Mesendoderm (in vitro differentiated cells): Measurements from ENCODE around the gene TMA7.

Experiments used
- DNase-seq: peaks from one replicate; pipeline ENCODE4 v3.0.0; 2013
- H2AK5ac ChIP-seq: 2 replicates; pipeline ENCODE4 v1.6.1; 2013; ENCODE audit warnings: low read length, inconsistent platforms
- H2BK120ac ChIP-seq: 2 replicates; pipeline ENCODE4 v1.6.1; 2013; ENCODE audit warnings: low read depth, mild to moderate bottlenecking, low read length, moderate library complexity, mixed read lengths
- H2BK15ac ChIP-seq: replicated peaks from 2 replicates; pipeline ENCODE4 v1.6.1; 2013; ENCODE audit warnings: low read depth, mild to moderate bottlenecking, moderate library complexity
- H2BK5ac ChIP-seq: 2 replicates; pipeline ENCODE4 v1.6.1; 2013; ENCODE audit warnings: low read length, inconsistent platforms
- H3K18ac ChIP-seq: 2 replicates; pipeline ENCODE4 v1.6.1; 2013; ENCODE audit warnings: mild to moderate bottlenecking, low read length, mixed read lengths
- H3K23ac ChIP-seq: one replicate; pipeline ENCODE4 v1.6.1; 2013; ENCODE audit warnings: low read length
- H3K27ac ChIP-seq: 2 replicates; pipeline ENCODE4 v1.5.1; 2013; ENCODE audit warnings: low read depth, mild to moderate bottlenecking, inconsistent platforms, low read length, moderate library complexity
- H3K27me3 ChIP-seq: 2 replicates; pipeline ENCODE4 v1.6.1; 2013; ENCODE audit warnings: low read length, control low read depth, mild to moderate bottlenecking, inconsistent platforms; ENCODE audit not compliant: insufficient read depth, poor library complexity
- H3K36me3 ChIP-seq: 2 replicates; pipeline ENCODE4 v1.6.1; 2013; ENCODE audit warnings: low read length, inconsistent platforms; ENCODE audit not compliant: control insufficient read depth, insufficient read depth
- H3K4ac ChIP-seq: one replicate; pipeline ENCODE4 v1.6.1; 2013; ENCODE audit warnings: low read depth, mild to moderate bottlenecking, low read length, moderate library complexity
- H3K4me1 ChIP-seq: 2 replicates; pipeline ENCODE4 v1.6.1; 2013; ENCODE audit warnings: low read depth, low read length, inconsistent platforms; ENCODE audit not compliant: control insufficient read depth
- H3K4me2 ChIP-seq: 2 replicates; pipeline ENCODE4 v1.6.1; 2013; ENCODE audit warnings: low read length
- H3K4me3 ChIP-seq: 2 replicates; pipeline ENCODE4 v1.5.1; 2013; ENCODE audit warnings: mild to moderate bottlenecking, low read length
- H3K56ac ChIP-seq: one replicate; pipeline ENCODE4 v1.6.1; 2013; ENCODE audit warnings: low read length
- H3K79me1 ChIP-seq: 2 replicates; pipeline ENCODE4 v1.6.1; 2013; ENCODE audit warnings: low read length, inconsistent platforms
- H3K79me2 ChIP-seq: 2 replicates; pipeline ENCODE4 v1.6.1; 2013; ENCODE audit warnings: mild to moderate bottlenecking, low read length; ENCODE audit not compliant: control insufficient read depth, insufficient read depth
- H3K9ac ChIP-seq: 2 replicates; pipeline ENCODE4 v1.6.1; 2013; ENCODE audit warnings: low read length, inconsistent platforms
- H4K5ac ChIP-seq: one replicate; pipeline ENCODE4 v1.6.1; 2013; ENCODE audit warnings: low read length
- H4K8ac ChIP-seq: one replicate; pipeline ENCODE4 v1.6.1; 2013; ENCODE audit warnings: low read depth, mild to moderate bottlenecking, control low read depth, low read length, moderate library complexity
- WGBS: extraction: QIAGEN DNeasy Blood & Tissue Kit; methylation state at CpG from one replicate; pipeline ENCODE4 v1.1.7; 2013; ENCODE audit warnings: low lambda C conversion rate, missing lambda C conversion rate; ENCODE audit not compliant: insufficient coverage; ENCODE audit errors: extremely low coverage; 5-methylcytosine and 5-hydroxymethylcytosine counted together

Gene TMA7

GRCh38 chr3:48415251-48415953 lies 24.7 kb upstream of the TMA7 start:
- H3K18ac ChIP-seq = no peak overlapping the region
- no peak overlapping the region for H2AK5ac ChIP-seq
- H3K56ac ChIP-seq = no peak overlapping the region
- no peak overlapping the region for H2BK15ac ChIP-seq
- no peak overlapping the region for H3K23ac ChIP-seq
- WGBS = no CpG with 5 or more reads among the region's 24 CpGs
- no peak overlapping the region for H2BK5ac ChIP-seq
- H3K4me3 ChIP-seq = no peak overlapping the region
- no peak overlapping the region for H4K5ac ChIP-seq
- H3K36me3 ChIP-seq = peaks cover 27% of the 10 kb centered on the region
- H3K4me2 ChIP-seq = no peak overlapping the region
- no peak for DNase-seq
- H3K27ac ChIP-seq = no peak overlapping the region
- no peaks in the 10 kb centered on the region for H3K4me1 ChIP-seq
- no peaks in the 10 kb centered on the region for H3K27me3 ChIP-seq
- H4K8ac ChIP-seq = no peak overlapping the region
- H3K79me1 ChIP-seq = no peaks in the 10 kb centered on the region
- H3K4ac ChIP-seq = no peak overlapping the region
- no peak overlapping the region for H2BK120ac ChIP-seq
- H3K79me2 ChIP-seq = no peaks in the 10 kb centered on the region
- no peak overlapping the region for H3K9ac ChIP-seq

- Histone ChIP-seq H4K5ac (no peak overlapping the region), H3K23ac (no peak overlapping the region), H2BK15ac (no peak overlapping the region), H3K4me1 (no peaks in the 10 kb centered on the region), H3K4me2 (no peak overlapping the region), H3K4ac (no peak overlapping the region), H2BK5ac (no peak overlapping the region), H3K18ac (no peak overlapping the region), H3K36me3 (peaks cover 24% of the 10 kb centered on the region), H3K56ac (no peak overlapping the region), H4K8ac (no peak overlapping the region), H3K9ac (no peak overlapping the region), H2BK120ac (no peak overlapping the region), H3K27ac (no peak overlapping the region), H3K27me3 (no peaks in the 10 kb centered on the region), H3K4me3 (no peak overlapping the region), H3K79me1 (peaks cover 3% of the 10 kb centered on the region), H2AK5ac (no peak overlapping the region), H3K79me2 (no peaks in the 10 kb centered on the region)
- DNase-seq = no peak
- WGBS = no CpG with 5 or more reads among the region's 14 CpGs
Measured at GRCh38 chr3:48416091-48416505, 24.0 kb upstream of the TMA7 start.

GRCh38 chr3:48416546-48416945 lies 23.5 kb upstream of the TMA7 start:
- no peak overlapping the region for H3K4ac ChIP-seq
- no peak for DNase-seq
- H3K79me2 ChIP-seq = no peaks in the 10 kb centered on the region
- no peak overlapping the region for H3K27ac ChIP-seq
- no peak overlapping the region for H3K23ac ChIP-seq
- H3K9ac ChIP-seq = no peak overlapping the region
- H2AK5ac ChIP-seq = no peak overlapping the region
- peaks cover 22% of the 10 kb centered on the region for H3K36me3 ChIP-seq
- no peak overlapping the region for H3K56ac ChIP-seq
- H3K18ac ChIP-seq = no peak overlapping the region
- no peak overlapping the region for H3K4me3 ChIP-seq
- H3K27me3 ChIP-seq = no peaks in the 10 kb centered on the region
- H4K8ac ChIP-seq = no peak overlapping the region
- H3K4me2 ChIP-seq = no peak overlapping the region
- no peak overlapping the region for H2BK5ac ChIP-seq
- H4K5ac ChIP-seq = no peak overlapping the region
- peaks cover 3% of the 10 kb centered on the region for H3K79me1 ChIP-seq
- no CpG with 5 or more reads among the region's 4 CpGs for WGBS
- no peak overlapping the region for H2BK120ac ChIP-seq
- no peaks in the 10 kb centered on the region for H3K4me1 ChIP-seq
- H2BK15ac ChIP-seq = no peak overlapping the region

- Histone ChIP-seq H3K27ac (no peak overlapping the region), H4K8ac (no peak overlapping the region), H2AK5ac (no peak overlapping the region), H3K23ac (no peak overlapping the region), H3K79me1 (peaks cover 6% of the 10 kb centered on the region), H3K9ac (no peak overlapping the region), H3K4me3 (no peak overlapping the region), H3K4me2 (no peak overlapping the region), H3K27me3 (no peaks in the 10 kb centered on the region), H3K18ac (no peak overlapping the region), H3K4me1 (no peaks in the 10 kb centered on the region), H3K79me2 (no peaks in the 10 kb centered on the region), H2BK120ac (no peak overlapping the region), H3K36me3 (peaks cover 20% of the 10 kb centered on the region), H3K4ac (no peak overlapping the region), H2BK15ac (no peak overlapping the region), H3K56ac (no peak overlapping the region), H4K5ac (no peak overlapping the region), H2BK5ac (no peak overlapping the region)
- WGBS = no CpG with 5 or more reads among the region's 14 CpGs
- no peak for DNase-seq
Measured at GRCh38 chr3:48417529-48418108, 22.4 kb upstream of the TMA7 start.

- DNase-seq = no peak
- Histone ChIP-seq H3K4ac (no peak overlapping the region), H3K23ac (no peak overlapping the region), H3K27me3 (no peaks in the 10 kb centered on the region), H2BK120ac (no peak overlapping the region), H4K5ac (no peak overlapping the region), H3K36me3 (peaks cover 19% of the 10 kb centered on the region), H3K79me2 (peaks cover 2% of the 10 kb centered on the region), H4K8ac (no peak overlapping the region), H2BK5ac (no peak overlapping the region), H3K18ac (no peak overlapping the region), H3K27ac (no peak overlapping the region), H2AK5ac (no peak overlapping the region), H3K4me3 (no peak overlapping the region), H2BK15ac (no peak overlapping the region), H3K56ac (no peak overlapping the region), H3K4me1 (no peaks in the 10 kb centered on the region), H3K4me2 (no peak overlapping the region), H3K79me1 (peaks cover 8% of the 10 kb centered on the region), H3K9ac (no peak overlapping the region)
- no CpG with 5 or more reads among the region's 17 CpGs for WGBS
Measured at GRCh38 chr3:48418140-48418539, 21.9 kb upstream of the TMA7 start.

- H3K4ac ChIP-seq = no peak overlapping the region
- H3K27me3 ChIP-seq = no peaks in the 10 kb centered on the region
- H2BK15ac ChIP-seq = no peak overlapping the region
- H3K79me2 ChIP-seq = peaks cover 4% of the 10 kb centered on the region
- no peak overlapping the region for H3K27ac ChIP-seq
- H3K56ac ChIP-seq = no peak overlapping the region
- H3K4me2 ChIP-seq = no peak overlapping the region
- no peaks in the 10 kb centered on the region for H3K4me1 ChIP-seq
- H3K79me1 ChIP-seq = peaks cover 8% of the 10 kb centered on the region
- H4K8ac ChIP-seq = no peak overlapping the region
- WGBS = no CpG with 5 or more reads among the region's 9 CpGs
- H4K5ac ChIP-seq = no peak overlapping the region
- H3K23ac ChIP-seq = no peak overlapping the region
- no peak overlapping the region for H2BK120ac ChIP-seq
- no peak overlapping the region for H3K18ac ChIP-seq
- no peak overlapping the region for H3K9ac ChIP-seq
- H3K4me3 ChIP-seq = no peak overlapping the region
- H3K36me3 ChIP-seq = peaks cover 19% of the 10 kb centered on the region
- no peak for DNase-seq
- no peak overlapping the region for H2AK5ac ChIP-seq
- H2BK5ac ChIP-seq = no peak overlapping the region
Measured at GRCh38 chr3:48418651-48419050, 21.4 kb upstream of the TMA7 start.
